Measurements from ENCODE around the gene PHYHD1.

- TF ChIP-seq CTCF (conservative IDR thresholded peaks at IDR 0.05; ENCODE audit: low read depth, low read length) = no peak
- no peak for TF ChIP-seq RAD21 (IDR thresholded peaks at IDR 0.05; ENCODE audit: low read length)
- TF ChIP-seq USF2 (IDR thresholded peaks at IDR 0.05; ENCODE audit: low read depth, low read length) = no peak
- no peak for TF ChIP-seq POLR2A (IDR thresholded peaks at IDR 0.05; ENCODE audit: low read depth, low read length)
- no peak for TF ChIP-seq MAZ (IDR thresholded peaks at IDR 0.05; ENCODE audit: borderline replicate concordance, low read depth, low read length)
- TF ChIP-seq RFX5 (IDR thresholded peaks at IDR 0.05; ENCODE audit: low read depth, low read length) = no peak
- no peak for TF ChIP-seq RCOR1 (IDR thresholded peaks at IDR 0.05; ENCODE audit: insufficient replicate concordance, low read length)
- TF ChIP-seq CEBPB (IDR thresholded peaks at IDR 0.05; ENCODE audit: low read depth, low read length) = no peak
- no peak for TF ChIP-seq NFE2L2 (IDR thresholded peaks at IDR 0.05; ENCODE audit: low read depth, low read length)
- no peak for TF ChIP-seq SMC3 (IDR thresholded peaks at IDR 0.05; ENCODE audit: low read depth, low read length)
Observed at GRCh38 chr9:128947277-128947526, 26.4 kb downstream of the PHYHD1 start.
